ENCODE results near the gene BCL11B.
A peak's percentile ranks its signal among the peaks of the same experiment; 100 is the strongest.

Gene BCL11B

DNA sequence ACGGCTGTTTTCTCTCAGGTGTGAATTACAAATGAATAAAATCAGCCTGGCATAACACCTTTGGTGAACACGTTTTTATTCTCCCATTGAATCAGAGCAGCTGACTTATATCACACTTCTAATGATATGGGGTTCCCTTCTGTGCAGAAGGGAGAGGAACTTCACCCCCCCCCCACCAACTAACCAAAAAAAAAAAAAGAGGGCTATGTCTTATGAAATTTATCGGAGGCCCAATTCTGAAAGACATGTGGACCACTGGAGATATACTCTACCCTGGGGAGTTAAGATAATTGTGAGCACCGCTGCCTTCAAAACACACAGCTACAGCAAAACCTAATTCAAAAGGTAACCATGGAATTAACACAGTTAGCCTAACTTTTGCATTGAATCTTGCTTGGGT lies 4.6 kb downstream of the BCL11B start:
- DNase-seq = peak in 1 of 5 experiments; percentile 53

DNA sequence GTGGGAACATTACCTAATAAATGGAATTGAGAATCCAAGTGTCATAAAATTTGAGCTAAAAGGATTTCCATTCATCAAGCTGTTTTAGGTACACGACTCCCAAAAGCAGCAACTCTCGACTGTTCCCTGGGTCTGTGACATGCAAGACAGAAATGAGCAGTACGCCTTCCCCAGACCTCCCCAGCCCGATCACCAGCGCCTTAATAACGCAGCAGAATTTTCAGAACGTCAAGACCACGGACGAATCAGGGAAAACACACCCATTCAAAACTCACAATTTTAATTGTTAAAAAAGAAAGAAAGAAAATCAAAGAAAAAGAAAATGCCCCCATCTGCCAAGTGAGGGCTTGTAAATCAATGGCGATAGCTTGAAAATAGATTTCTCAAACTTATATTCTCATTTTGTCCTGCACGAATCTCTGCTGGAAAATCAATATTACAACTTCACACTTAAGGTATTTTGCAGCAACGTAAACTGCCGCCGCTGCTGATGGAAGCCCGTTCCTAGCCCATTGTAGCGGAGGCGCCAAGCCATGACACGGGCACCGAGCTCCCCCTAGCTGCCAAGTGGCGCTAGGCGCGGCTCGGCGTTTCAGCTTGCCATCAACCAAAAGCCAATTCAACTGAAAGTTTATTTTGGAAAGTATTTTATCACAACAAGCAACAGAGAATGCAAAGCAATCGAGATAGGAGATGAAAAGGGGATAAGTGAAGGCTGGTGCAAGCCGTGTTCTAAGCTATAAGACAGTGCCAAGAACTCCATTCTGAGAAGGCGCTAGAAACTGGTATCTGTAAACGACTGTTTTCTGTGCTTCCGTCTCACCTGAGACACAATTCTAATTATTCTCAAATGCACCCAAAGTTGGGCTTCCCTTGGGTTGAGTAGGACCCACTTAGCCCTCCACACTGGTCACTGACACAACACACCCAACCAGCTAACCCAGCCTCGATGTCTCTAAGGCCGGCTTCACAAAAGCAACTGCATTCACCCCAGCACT lies 5.5 kb downstream of the BCL11B start:
- peak; percentile 75 to 92 (median 86) for DNase-seq

DNA sequence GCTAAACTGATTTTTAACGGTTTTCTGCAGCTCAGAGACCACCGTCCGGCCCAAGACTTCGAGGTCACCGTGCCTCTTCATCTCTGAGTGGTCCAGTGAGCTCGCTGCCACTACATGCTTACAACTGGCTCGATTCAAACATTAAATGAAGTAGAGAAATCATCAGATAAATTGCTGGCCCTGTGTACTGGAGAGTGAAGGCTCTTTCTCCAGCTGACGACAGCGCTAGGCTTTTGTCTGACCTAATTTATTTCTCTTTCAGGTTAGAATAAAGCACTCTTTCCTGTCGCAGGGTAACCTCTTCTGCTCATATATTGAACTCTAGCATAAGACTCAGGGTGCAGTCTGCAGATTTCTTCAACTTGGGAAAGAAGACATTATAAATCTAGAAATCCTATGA lies 6.4 kb downstream of the BCL11B start:
- peak in 1 of 5 experiments; percentile 68 for DNase-seq

DNA sequence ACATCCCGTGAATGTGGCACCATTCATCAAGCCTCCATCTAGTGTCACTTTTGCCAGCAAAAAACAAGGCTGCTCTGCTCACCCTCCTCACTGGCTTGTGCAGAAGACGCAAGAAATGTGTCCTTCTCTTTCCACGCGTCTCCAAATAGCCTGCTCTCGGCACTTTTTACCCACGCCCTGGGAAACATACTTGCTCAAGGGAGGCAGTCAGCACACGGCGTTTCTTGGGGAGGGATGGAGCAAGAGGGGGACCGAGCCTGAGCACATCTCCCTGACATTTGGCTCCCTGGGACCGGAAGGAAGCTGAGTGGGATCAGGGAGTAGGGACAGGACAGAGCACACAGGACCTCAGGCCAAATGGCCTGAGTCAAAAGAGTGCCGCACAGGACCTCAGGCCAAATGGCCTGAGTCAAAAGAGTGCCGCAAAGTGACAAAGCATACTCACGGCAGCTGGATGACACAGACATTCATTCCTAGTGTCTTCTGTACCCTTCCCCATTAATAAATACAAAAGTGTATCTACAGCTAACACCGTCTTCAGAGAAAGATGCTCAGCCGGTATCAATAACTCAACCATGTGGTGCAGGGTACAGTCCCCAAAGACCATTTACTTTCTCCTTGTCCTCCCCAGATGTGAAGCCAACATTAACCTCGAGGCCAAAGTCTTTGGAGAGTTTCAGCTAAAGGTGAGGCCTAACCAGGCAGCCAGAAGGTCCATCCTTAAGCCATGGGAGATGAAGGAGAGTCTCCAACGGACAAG lies 7.1 kb downstream of the BCL11B start:
- DNase-seq = peak in 1 of 5 experiments; percentile 45

DNA sequence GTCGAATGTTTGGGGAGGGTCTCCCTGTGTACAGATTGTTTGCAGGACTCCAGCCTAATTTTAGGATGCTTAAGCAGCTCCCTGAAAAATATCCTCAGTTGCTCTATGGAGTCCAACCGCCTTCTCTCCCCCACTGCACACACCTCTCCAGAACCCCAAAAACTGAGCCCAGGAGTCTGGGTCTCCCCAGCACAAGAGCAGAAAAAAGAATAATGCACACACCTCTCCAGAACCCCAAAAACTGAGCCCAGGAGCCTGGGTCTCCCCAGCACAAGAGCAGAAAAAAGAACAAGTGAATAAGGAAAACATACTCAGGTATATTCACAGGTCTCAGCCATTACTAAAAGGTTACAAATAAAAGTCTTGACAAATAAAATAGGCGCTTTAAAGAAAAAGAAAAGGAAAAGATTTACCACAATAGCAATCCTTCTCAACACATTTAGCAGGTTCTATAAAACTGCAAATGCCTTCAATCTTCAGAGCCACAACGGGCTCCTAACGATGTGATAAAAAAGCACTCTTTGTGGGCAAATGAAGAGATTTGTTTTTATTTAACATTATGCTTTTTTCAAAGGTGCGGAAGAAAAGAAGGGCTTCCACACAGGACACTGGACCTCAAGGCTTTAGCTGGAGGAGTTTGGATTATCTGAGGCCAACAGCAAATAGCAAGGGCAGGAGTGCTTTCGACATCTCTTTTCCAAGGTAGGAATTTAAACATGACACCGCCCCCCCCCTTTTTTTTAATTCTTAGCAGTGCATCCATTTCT lies 8.2 kb downstream of the BCL11B start:
- peak in 1 of 5 experiments; percentile 31 for DNase-seq

DNA sequence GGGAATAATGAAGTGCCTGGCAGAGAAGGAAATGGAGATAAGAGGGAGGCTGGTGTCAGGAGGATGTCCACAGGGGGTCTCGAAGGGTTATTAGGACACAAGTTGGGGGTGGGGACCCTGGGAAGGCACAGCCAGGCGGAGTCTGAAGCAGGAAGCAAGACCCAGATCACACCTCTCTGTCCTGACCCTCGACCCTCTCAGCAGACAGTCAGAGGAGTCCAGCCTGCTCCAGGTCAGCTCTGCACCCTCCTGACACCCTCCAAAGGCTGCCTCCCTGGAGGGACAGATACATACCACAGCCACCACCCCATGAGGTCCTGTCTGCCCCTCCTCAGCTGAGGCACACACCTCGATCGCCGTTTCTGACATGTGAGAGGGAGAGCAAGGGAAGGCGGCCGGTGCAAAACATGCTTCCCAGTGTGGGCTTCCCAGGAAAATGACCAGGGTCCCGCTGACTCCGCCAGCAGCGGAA lies 9.0 kb downstream of the BCL11B start:
- peak in 1 of 5 experiments; percentile 39 for DNase-seq

DNA sequence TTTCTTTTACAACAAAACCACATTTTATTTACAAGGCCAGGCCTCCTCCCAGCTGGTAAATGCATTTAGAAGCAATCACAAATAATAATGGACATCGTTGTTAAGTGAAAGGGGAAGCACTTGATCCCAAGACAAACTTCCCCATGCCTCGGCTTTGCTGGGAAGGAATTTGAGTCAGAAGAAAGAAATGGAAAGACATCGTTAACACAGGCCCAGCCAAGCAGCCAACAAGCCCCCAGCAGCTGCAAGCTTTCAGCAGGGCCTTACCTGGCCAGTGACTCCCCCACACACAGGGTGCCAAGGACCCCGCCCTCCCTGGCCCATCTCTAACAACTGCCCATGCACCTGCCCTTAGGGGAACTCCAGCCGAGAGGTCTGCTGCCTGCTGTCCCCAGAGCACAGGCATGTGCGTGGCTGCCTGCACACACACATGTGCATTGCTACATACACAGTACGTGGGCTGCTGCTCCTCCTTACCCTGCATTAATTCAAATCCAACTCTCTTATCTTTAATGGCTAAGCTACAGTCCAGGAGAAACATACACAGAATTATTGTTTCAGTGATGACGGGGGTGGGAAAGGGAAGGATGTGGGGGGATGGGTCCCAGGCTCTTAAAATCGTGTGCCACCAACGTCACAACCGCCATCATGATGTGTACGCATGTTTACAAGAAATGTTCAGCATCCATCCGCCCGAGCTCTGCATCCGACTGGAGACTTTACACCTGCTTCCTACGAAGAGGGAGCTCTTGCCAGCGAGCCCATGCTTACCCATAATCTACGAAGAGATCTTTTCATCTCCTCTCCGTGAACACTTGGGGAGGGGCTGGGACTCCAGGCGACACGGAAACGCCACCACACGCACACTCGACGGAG lies 9.8 kb downstream of the BCL11B start:
- peak; percentile 51 to 99 (median 85) for DNase-seq

DNA sequence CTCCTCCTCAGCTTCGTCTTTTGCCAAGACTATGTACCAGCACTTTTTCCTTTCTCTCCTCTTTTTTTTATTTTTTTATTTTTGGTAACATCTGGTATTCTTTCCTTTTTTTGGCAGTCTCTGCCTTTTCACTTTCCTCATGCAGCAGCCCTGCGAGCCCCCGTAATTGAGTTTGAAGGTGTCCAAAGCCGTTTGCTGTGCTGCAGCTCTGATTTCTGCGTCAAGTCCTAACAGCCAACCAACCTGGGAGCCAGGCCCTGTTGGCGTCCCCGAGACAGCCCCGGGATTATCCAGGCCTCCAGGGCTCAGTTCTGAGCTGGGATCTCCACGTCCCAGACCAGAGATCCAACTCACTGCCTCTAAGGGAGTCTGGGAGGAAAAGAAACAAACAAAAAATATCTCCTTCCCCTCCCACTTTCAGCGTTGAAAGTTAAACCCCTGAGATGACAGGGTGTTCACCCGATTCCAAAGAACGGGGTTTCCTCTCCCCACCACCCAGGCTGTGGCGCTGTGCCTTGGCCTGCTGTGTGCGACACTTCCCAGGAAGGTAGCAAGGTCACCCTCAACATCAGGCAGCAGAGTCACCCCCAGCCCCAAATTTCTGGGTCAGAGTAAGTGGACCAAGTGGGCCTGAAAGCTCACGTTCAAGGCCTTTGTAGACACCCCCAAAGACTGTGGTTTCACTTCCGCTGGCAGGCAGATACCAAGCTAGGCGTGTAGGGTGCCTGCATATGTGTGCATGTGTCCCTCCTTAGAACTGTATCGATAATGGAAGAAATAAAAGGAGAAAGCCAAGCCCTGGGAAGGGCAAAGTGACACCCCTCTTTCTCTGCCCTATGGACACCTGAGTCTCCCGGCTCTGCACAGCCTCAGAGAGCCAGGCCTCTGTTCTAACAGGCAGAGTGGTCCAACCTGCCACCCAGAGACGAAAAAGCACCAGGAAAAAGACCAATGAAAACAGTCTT lies 11.1 kb downstream of the BCL11B start:
- peak in 3 of 5 experiments; percentile 58 to 89 (median 76) for DNase-seq

DNA sequence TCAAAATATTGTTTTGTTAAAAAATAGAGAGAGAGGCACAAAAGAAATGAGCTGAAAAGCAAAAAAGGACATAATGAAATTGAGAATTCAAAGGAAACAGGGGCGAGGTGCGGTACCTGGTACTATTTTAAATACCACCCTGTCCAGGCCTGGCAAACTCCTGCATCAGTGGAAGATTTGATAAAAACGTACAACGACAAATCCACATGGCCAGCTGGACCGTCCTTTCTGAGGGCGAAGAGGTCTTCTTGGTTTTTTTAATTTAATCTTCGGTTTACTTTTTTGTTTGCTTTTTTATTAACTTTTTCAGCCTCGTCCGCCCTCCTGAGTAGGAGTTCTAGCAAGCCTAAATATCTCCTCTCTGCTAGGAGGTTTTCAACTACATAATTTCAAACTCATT lies 11.9 kb downstream of the BCL11B start:
- no peak for DNase-seq

DNA sequence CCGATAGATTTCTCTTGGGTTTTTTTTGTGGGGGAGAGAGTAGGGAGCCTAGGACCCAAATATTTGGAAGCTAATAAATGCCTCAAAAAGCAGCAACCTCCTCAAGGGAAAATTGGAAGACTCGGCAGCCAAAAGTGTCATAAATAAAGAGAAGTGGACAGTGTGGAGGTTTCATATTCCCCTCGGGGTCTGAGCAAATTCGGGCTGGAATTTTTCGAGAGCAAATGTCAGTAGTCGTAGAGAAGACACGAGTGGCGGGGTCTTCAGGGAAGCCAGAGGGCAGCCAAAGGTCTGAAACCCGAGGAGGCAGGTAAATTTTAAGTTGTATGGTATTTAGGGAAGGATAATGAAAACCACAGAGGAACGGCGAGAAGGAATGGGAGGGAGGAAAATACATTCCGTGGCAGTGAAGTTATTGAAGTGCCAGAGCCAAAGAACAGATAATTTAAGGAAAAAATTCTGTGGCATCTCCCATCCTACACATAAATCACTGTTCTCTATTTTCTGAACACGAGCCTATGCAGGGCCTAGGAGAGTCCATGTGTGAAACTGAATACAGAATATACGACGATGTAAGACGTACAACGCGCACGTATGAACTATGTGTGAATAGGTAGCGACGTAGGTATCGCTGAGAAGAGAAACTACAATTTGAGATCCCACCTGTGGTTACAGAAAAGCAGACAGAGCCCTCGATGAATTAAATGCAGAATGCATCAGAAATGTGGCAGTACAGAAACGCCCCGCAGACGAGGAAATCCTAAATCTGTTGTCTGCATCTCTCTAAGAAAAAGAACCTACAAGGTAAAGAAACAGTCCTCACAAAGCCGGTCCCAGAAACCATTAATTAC lies 12.9 kb downstream of the BCL11B start:
- peak in 2 of 5 experiments; percentile 86 for DNase-seq

DNA sequence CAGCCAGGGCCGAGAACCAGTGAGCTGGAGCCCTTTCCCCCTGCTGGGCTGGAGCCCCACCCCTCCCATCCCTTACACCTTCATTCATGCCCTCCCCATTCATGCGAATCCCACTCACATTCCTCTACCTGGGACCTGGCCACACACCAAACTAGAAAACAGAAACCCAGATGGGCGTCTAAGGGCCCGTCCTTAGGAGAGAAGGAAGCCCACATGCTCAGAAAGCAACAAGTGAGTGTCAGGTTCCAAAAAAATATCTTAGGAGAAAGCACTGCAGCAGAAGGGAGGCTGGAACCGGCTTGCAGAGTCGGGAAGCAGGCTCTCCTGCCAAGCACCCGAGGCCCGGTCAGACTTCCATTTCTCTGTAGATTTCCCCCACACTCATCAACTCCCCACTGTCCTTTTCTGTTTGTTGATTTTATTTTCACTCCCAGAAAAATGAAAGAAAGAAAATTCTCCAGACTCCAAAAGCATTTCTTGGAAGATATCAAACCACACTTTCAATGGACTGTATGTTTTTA lies 13.6 kb downstream of the BCL11B start:
- no peak for DNase-seq

DNA sequence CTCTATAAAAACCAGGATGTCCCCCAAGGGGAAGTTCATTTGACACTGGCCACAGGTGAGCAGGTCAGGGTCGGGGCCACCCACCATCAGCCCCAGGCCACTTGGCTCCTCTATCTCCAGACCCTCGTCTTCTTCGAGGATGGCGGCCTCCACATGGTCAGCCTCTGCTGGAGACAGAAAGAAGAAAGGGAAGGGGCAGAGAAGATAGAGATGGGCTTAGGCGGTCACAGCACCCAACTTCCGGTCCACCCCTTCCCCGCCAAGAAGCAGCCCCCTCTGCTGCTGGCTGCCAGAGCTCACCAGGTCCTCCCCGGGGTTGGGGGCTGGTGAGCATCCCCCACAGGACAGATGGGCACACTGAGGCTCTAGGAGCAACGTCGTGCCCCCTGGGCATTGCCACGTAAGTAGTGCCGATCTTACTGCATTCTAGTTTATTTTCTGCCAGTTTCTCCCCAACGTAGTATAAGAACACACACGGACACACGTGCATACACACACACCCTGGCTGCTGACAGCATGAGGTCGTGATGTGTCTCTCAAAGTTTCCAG lies 14.2 kb downstream of the BCL11B start:
- DNase-seq = peak in 1 of 5 experiments; percentile 65

DNA sequence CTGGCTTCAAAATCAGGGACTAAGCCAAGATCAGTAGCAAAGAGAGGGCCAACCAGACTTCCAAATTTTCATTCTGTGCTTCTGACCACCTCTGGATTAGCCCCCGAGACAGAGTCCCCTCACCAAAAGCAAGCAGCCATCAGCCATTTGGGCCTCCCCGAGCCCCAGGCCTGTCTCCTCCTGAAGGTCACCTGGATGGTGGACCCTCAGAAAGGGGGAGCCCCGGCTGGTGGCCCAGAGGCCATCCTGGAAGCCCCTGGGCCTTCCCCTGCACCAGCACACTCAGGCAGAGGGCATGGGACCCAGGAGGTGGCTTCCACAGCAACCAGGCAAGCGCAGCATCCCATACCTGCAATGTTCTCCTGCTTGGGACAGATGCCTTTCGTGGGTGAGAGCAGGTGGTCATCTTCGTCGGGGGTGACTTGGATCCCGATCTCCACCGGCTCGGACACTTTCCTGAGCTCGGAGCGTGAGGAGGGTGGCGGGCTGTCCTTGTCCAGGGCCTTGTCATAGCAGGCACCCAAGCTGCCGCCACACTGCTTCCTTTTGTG lies 14.8 kb downstream of the BCL11B start:
- no peak for DNase-seq

DNA sequence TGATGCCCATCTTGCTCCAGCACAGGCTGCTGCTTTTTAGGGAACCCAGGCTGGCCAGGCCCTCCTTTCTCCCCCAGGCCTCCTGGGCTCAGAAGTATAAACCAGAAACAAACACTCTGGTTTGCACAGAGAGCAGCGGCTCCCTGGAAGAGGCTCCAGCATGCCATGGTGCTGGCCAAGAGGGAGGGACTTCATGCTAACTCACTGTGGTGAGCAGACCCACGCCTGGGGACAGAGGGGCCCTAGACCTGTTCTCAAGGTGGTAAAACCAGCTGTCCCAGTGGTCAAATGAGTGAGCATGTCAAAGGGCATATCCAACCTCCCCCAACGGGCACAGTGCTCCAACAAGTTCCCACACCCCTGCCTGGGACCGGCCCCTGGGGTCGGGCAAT lies 15.5 kb downstream of the BCL11B start:
- peak in 1 of 5 experiments; percentile 22 for DNase-seq

DNA sequence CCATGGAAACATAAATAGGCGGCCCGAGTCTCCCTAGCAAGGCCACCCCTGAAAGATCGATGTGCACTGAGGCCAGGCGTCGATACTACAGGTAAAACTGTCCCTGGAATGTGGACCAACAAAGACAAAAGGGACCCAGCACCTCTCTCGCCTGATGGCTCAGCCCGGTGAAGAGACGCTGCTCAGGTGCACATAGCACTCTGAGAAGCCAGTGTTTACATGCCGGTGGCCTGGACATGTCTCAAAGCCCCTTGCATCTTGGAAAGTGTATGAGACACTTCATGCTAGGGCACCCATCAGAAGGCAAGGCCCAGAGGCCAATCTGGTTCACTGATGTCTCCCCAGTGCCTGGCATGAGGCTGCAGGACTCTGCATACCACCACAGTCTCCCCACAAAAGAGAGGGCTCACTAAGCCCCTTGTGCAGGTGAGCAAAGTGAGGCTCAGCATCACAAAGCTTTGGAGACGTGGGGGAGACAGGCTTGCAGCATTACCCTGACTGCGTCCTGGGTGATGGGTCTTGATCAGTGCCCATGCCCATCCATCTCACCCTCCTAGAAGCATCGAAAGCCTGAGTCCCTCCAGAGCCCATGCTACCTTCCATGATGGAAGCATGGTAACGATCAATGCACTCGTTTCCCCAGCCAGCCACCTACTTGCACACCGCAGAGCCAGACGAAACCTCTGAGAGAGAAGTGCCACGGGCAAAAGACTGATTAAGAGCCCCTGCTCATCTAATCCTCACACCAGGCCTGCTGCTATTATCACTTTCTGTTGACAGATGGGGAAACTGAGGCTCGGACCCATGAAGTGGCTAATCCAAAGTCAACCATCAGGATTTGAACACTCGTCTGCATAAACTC lies 16.1 kb downstream of the BCL11B start:
- DNase-seq = peak in 1 of 5 experiments; percentile 45

DNA sequence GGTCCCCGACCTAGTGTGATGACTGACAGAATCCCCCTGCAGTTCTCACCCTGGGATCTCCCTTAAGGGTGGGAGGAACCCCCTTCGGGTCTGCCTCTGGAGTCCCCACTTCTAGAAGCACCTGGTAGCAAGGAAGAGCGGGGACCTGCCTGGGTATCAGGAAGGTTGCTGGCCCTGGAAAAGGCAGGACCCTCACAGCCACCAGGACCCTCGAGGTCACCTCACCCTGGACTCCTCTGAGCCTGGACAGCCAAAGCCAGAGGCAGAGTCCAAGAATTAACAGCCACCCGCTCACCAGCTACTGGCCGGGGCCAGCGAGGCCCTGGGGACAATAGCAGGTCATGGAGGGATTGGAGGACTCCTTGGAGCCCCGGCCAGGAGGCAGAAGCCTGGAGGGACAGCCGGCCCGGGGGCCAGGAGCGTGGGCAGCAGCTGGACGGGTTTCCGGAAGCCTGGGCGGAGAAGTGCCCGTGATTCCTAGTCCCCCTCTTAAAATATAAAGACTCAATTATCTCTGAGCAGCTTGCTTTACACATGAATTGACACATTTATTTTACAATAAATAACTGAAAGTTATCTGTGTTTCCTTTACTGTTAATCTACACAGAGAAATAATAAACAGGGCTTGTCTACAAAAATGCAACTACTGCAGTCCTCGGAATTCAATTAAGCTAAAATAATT lies 17.5 kb downstream of the BCL11B start:
- DNase-seq = no peak

DNA sequence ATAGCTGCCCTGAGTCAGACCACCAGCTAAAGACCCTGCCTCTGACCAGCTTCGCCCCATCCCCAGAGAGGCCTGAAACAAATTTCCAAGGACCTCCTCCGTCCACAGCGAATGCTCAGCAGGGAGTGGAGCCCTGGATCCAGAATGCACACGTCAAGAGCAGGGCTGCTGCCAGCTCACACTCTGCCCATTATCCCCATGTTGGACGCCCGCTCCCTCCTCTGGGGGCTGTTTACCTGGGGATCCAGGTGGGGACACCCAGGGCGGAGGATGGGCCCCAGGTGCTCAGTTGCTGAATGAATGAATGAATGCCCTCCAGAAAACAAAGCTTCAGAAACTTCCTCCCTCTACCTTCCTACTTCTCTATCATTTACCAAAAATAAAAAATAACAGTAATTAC lies 18.1 kb downstream of the BCL11B start:
- DNase-seq = no peak

Measured in T-helper 2 cell (primary cell).